A673 (cell line): ENCODE measurements around the gene MRPL42.

Experiments
- EZH2 ChIP-seq: fragments of 200-600 bp; sonication (generic); IDR thresholded peaks from 2 replicates; pipeline ENCODE4 v1.6.1; 2017; ENCODE audit warnings: borderline replicate concordance, low read depth, mild to moderate bottlenecking, mixed read lengths, antibody characterized with exemption, low read length; ENCODE audit not compliant: poor library complexity, severe bottlenecking
- TF ChIP-seq, protein P1 (sequence below): fragments of 300-800, 200-600 bp; sonication (generic); conservative IDR thresholded peaks from 2 replicates; pipeline ENCODE4 v1.5.1; 2017; ENCODE audit warnings: low read depth, mild to moderate bottlenecking, antibody characterized with exemption, low read length, moderate library complexity, mixed read lengths

DNA sequence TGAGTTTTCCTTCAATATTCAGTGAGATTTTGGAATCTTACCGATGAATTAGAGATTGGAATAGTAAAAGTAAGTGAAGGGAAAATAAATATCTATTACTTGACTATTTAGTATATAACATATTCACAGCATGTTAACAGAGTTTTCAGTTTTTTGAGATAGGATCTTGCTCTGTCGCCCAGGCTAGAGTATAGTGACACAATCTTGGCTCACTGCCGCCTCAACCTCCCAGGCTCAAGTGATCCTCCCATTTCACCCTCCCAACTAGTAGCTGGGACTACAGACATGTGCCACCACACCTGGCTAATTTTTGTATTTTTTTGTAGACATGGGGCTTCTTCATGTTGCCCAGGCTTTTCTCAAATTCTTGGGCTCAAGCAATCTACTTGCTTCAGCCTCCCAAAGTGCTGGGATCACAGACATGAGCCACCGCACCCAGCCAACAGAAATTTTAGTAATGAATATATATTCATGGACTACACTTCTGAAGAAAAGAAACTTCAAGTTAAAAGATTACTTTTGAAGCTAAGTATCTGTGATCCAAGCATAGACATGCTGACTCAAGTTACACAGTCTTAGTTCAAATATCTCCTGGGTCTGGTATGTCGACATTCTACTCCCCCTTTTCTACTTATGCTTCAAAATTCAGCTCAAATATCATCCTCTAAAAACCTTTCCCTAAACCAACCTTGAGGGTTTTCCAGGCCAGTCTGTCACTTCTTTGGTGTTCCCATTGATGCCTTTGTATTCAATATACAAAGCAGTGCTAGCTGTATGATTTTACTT, 39.3 kb upstream of the MRPL42 start:
- no peak for TF ChIP-seq EZH2
- TF ChIP-seq, protein P1, sequence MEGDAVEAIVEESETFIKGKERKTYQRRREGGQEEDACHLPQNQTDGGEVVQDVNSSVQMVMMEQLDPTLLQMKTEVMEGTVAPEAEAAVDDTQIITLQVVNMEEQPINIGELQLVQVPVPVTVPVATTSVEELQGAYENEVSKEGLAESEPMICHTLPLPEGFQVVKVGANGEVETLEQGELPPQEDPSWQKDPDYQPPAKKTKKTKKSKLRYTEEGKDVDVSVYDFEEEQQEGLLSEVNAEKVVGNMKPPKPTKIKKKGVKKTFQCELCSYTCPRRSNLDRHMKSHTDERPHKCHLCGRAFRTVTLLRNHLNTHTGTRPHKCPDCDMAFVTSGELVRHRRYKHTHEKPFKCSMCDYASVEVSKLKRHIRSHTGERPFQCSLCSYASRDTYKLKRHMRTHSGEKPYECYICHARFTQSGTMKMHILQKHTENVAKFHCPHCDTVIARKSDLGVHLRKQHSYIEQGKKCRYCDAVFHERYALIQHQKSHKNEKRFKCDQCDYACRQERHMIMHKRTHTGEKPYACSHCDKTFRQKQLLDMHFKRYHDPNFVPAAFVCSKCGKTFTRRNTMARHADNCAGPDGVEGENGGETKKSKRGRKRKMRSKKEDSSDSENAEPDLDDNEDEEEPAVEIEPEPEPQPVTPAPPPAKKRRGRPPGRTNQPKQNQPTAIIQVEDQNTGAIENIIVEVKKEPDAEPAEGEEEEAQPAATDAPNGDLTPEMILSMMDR, result no peak
